Effector CD4-positive, alpha-beta T cell (primary cell): ENCODE measurements around the gene GPR78.

Experiments used
- DNase-seq: peaks from one replicate; pipeline ENCODE4 v3.0.0-alpha.2; 2020

The GPR78 gene

GRCh38 chr4:8601086-8601485 lies 20.9 kb downstream of the GPR78 start:
- no peak for DNase-seq

- DNase-seq, result no peak
Observed at GRCh38 chr4:8601556-8601955, 21.4 kb downstream of the GPR78 start.

GRCh38 chr4:8602686-8603430 lies 22.7 kb downstream of the GPR78 start:
- no peak for DNase-seq

GRCh38 chr4:8603931-8604330 lies 23.7 kb downstream of the GPR78 start:
- no peak for DNase-seq

- no peak for DNase-seq
Observed at GRCh38 chr4:8605289-8605688, 25.1 kb downstream of the GPR78 start.

- no peak for DNase-seq
Observed at GRCh38 chr4:8606476-8606875, 26.3 kb downstream of the GPR78 start.

- no peak for DNase-seq
Observed at GRCh38 chr4:8606966-8607365, 26.8 kb downstream of the GPR78 start.

GRCh38 chr4:8607603-8608481 lies 27.6 kb downstream of the GPR78 start:
- DNase-seq, result no peak

- DNase-seq, result no peak
Observed at GRCh38 chr4:8608714-8609391, 28.7 kb downstream of the GPR78 start.

- no peak for DNase-seq
Observed at GRCh38 chr4:8609406-8609805, 29.2 kb downstream of the GPR78 start.

- no peak for DNase-seq
Observed at GRCh38 chr4:8609824-8610350, 29.7 kb downstream of the GPR78 start.

GRCh38 chr4:8610858-8611616 lies 30.8 kb downstream of the GPR78 start:
- DNase-seq, result no peak

GRCh38 chr4:8612646-8613045 lies 32.5 kb downstream of the GPR78 start:
- DNase-seq, result no peak

- DNase-seq, result no peak
Observed at GRCh38 chr4:8613421-8614364, 33.5 kb downstream of the GPR78 start.

GRCh38 chr4:8614365-8615193 lies 34.4 kb downstream of the GPR78 start:
- DNase-seq, result no peak

- DNase-seq, result no peak
Observed at GRCh38 chr4:8615366-8615765, 35.2 kb downstream of the GPR78 start.

GRCh38 chr4:8615921-8616787 lies 36.0 kb downstream of the GPR78 start:
- DNase-seq, result no peak

- no peak for DNase-seq
Observed at GRCh38 chr4:8616831-8617230, 36.6 kb downstream of the GPR78 start.

GRCh38 chr4:8617486-8618040 lies 37.4 kb downstream of the GPR78 start:
- DNase-seq, result no peak
